ENCODE measurements around the gene NOL7.

The NOL7 gene

GRCh38 chr6:13589801-13590200 lies 25.3 kb upstream of the NOL7 start:
- no peak for TF ChIP-seq POLR2A (IDR thresholded peaks at IDR 0.05; ENCODE audit: extremely low read depth, insufficient read length)
- TF ChIP-seq MYC (IDR thresholded peaks at IDR 0.05; ENCODE audit: low read depth, low read length): no peak
- TF ChIP-seq CTCF (IDR thresholded peaks at IDR 0.05; ENCODE audit: low read depth, low read length): no peak
- TF ChIP-seq, protein P1, sequence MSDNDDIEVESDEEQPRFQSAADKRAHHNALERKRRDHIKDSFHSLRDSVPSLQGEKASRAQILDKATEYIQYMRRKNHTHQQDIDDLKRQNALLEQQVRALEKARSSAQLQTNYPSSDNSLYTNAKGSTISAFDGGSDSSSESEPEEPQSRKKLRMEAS (IDR thresholded peaks at IDR 0.05; ENCODE audit: low read depth, low read length): no peak
- H3K4me3 ChIP-seq (ENCODE audit: low read depth, low read length): no peak overlapping the region
- no peak for DNase-seq (ENCODE audit: low read depth)

DNA sequence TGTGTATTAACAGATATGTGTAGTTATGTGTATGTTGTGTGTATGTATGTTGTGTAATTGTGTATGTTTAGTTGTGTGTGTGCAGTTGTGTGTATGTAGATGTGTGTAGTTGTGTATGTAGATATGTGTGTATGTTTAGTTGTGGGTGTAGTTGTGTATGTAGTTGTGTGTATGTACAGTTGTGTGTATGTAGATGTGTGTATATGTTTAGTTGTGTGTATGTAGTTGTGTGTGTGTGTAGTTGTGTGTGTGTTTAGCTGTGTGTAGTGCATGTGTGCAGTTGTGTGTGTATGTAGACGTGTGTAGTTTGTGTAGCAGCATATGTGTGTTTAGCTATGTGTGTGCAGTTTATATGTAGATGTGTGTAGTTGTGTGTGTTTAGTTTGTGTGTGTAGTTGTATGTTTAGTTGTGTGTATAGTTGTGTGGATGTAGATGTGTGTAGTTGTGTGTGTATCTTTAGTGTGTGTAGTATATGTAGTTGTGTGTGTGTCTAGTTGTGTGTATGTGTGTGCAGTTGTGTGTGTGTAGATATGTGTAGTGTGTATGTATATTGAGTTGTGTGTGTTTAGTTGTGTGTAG lies 24.5 kb upstream of the NOL7 start:
- no peak for DNase-seq (ENCODE audit: low read depth)
- no peak overlapping the region for H3K4me3 ChIP-seq (ENCODE audit: low read depth, low read length)
- TF ChIP-seq, protein P1 (IDR thresholded peaks at IDR 0.05; ENCODE audit: low read depth, low read length): no peak
- TF ChIP-seq POLR2A (IDR thresholded peaks at IDR 0.05; ENCODE audit: extremely low read depth, insufficient read length) (no peak), MYC (IDR thresholded peaks at IDR 0.05; ENCODE audit: low read depth, low read length) (no peak), CTCF (IDR thresholded peaks at IDR 0.05; ENCODE audit: low read depth, low read length) (no peak)

DNA sequence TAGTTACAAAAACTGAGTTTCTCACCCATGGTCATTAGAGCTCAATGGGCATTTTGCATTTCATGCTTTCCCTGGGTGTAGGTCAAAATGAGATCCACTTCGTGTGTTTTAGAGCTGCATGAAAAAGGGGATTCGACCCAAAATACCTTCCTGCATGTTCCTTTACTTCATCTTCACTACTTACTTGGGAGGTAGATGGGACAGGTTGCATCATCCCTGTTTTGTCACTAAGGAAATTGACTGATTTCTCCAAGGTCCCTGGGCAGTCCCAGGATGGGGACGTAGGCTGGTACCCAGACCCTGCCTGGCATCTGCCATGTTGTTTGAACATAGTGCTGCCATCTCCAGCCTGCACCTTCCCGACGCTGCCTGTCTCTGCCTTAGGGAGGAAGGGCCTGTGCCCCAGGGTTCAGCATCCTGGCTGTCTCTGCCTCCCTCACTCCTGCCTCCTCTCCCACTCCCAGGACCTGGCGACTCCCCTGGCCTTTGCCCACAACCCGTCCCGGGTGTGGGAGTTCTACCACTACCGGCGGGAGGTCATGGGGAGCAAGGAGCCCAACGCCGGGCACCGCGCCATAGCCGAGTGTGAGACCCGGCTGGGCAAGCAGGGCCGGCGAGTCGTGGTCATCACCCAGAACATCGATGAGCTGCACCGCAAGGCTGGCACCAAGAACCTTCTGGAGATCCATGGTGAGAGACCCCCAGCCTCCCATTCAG lies 23.8 kb upstream of the NOL7 start:
- TF ChIP-seq MYC (IDR thresholded peaks at IDR 0.05; ENCODE audit: low read depth, low read length) (no peak), POLR2A (IDR thresholded peaks at IDR 0.05; ENCODE audit: extremely low read depth, insufficient read length) (no peak), CTCF (IDR thresholded peaks at IDR 0.05; ENCODE audit: low read depth, low read length) (no peak)
- TF ChIP-seq, protein P1 (IDR thresholded peaks at IDR 0.05; ENCODE audit: low read depth, low read length): no peak
- DNase-seq (ENCODE audit: low read depth): no peak
- no peak overlapping the region for H3K4me3 ChIP-seq (ENCODE audit: low read depth, low read length)

DNA sequence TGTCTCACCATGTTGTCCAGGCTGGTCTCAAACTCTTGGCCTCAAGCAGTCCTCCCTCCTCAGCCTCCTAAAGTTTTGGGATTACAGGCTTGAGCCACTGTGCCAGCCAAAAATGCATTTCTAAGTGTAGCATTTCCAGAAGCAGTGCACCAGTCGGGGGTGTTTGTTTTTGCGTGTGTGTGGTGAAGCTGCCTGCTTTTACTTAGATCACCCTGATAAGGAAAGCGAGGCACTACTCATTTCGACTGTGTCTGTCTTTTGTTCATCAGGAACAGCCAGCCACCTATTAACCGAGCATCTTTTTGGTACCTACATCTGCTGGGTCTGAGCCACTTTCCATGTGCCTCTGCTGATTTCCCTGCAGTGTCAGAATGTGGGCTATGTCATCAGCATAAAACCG lies 22.0 kb upstream of the NOL7 start:
- no peak overlapping the region for H3K4me3 ChIP-seq (ENCODE audit: low read depth, low read length)
- TF ChIP-seq MYC (IDR thresholded peaks at IDR 0.05; ENCODE audit: low read depth, low read length) (no peak), POLR2A (IDR thresholded peaks at IDR 0.05; ENCODE audit: extremely low read depth, insufficient read length) (no peak), CTCF (IDR thresholded peaks at IDR 0.05; ENCODE audit: low read depth, low read length) (no peak)
- TF ChIP-seq, protein P1 (IDR thresholded peaks at IDR 0.05; ENCODE audit: low read depth, low read length): no peak
- no peak for DNase-seq (ENCODE audit: low read depth)

DNA sequence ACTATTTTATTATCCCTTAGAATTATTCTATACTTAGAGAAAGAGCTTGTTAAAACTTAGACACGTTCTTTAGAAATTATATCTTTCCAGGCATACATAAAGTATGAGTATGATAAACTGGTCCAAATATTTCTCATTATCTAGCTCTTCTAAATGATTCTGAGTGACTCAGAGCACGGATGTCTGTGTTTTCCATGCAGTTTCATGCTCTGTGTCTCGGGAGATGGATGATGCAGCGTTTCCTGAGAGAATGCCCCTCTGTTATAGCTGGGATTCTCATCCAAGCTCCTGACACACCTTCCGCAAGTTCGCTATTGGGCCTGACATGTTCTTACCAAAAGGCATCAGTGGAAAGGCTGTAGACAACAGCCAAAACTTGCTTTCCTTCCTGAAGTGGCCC lies 21.4 kb upstream of the NOL7 start:
- no peak for DNase-seq (ENCODE audit: low read depth)
- no peak overlapping the region for H3K4me3 ChIP-seq (ENCODE audit: low read depth, low read length)
- TF ChIP-seq CTCF (IDR thresholded peaks at IDR 0.05; ENCODE audit: low read depth, low read length) (no peak), MYC (IDR thresholded peaks at IDR 0.05; ENCODE audit: low read depth, low read length) (no peak), POLR2A (IDR thresholded peaks at IDR 0.05; ENCODE audit: extremely low read depth, insufficient read length) (no peak)
- TF ChIP-seq, protein P1 (IDR thresholded peaks at IDR 0.05; ENCODE audit: low read depth, low read length): no peak
